Stimulated activated CD4-positive, alpha-beta T cell treated with anti-CD3 and anti-CD28 coated beads, TNF-alpha, amount 100 ng/mL, for 1 hour (primary cell): Measurements from ENCODE around the gene APOA1.
"Not testable (repeated sequence)": the region's sequence is repeated elsewhere in the genome, so short reads cannot be mapped to it uniquely, and the experiment has no call there.

Experiments used
- DNase-seq, 3 donors: peaks; one replicate each; pipeline ENCODE4 v3.0.0-alpha.2; 2020; ENCODE audit warnings: low read depth in 3 of 3, low spot score in 1 of 3

The APOA1 gene

GRCh38 chr11:116821050-116821918 is 16.1 kb downstream of the APOA1 start:
- no peak for DNase-seq

- no peak for DNase-seq
These were observed 18.4 kb downstream of the APOA1 start for GRCh38 chr11:116819049-116819448.

- no peak for DNase-seq
These were observed 22.9 kb downstream of the APOA1 start for GRCh38 chr11:116814502-116814901.

- DNase-seq = no peak
These were observed 23.5 kb downstream of the APOA1 start for GRCh38 chr11:116813781-116814471.

- DNase-seq = no peak
These were observed 24.3 kb downstream of the APOA1 start for GRCh38 chr11:116813170-116813569.

- DNase-seq = no peak
These were observed 25.3 kb downstream of the APOA1 start for GRCh38 chr11:116812109-116812508.

- no peak for DNase-seq
These were observed 26.2 kb downstream of the APOA1 start for GRCh38 chr11:116811194-116811593.

- no peak for DNase-seq
These were observed 28.9 kb downstream of the APOA1 start for GRCh38 chr11:116808262-116809175.

- DNase-seq = no peak
These were observed 29.7 kb downstream of the APOA1 start for GRCh38 chr11:116807601-116808261.

GRCh38 chr11:116804001-116804400 is 33.4 kb downstream of the APOA1 start:
- DNase-seq = no peak

- DNase-seq = not testable (repeated sequence)
These were observed 35.8 kb downstream of the APOA1 start for GRCh38 chr11:116801662-116802061.

- no peak for DNase-seq
These were observed 36.8 kb downstream of the APOA1 start for GRCh38 chr11:116800610-116801009.

- DNase-seq = no peak
These were observed 39.1 kb downstream of the APOA1 start for GRCh38 chr11:116798368-116798767.

- DNase-seq = no peak
These were observed 39.6 kb downstream of the APOA1 start for GRCh38 chr11:116797816-116798215.

- DNase-seq = no peak
These were observed 40.9 kb downstream of the APOA1 start for GRCh38 chr11:116796548-116796947.

GRCh38 chr11:116794851-116795250 is 42.6 kb downstream of the APOA1 start:
- no peak for DNase-seq

- no peak for DNase-seq
These were observed 43.7 kb downstream of the APOA1 start for GRCh38 chr11:116793772-116794097.

GRCh38 chr11:116792869-116793771 is 44.3 kb downstream of the APOA1 start:
- no peak for DNase-seq

GRCh38 chr11:116792144-116792868 is 45.1 kb downstream of the APOA1 start:
- DNase-seq = no peak
